Activated naive CD4-positive, alpha-beta T cell treated with anti-CD3 and anti-CD28 coated beads, Interleukin-2, amount 10 ng/mL, durations not matched to agents 7 days and 5 days (primary cell): ENCODE results near the gene CLEC16A.
"Not testable (repeated sequence)": the region's sequence is repeated elsewhere in the genome, so short reads cannot be mapped to it uniquely, and the experiment has no call there.

Experiments used
- CTCF ChIA-PET: fragments of 350-600 bp; sonication (Branson Sonifier 250); formaldehyde crosslinking; loops from one replicate; lab custom pipeline; 2021; ENCODE audit warnings: antibody characterized with exemption; lab: Charles Lee
- DNase-seq: peaks from one replicate; pipeline ENCODE4 v3.0.0-alpha.2; 2020
- H3K27ac Mint-ChIP-seq: one replicate; pipeline ENCODE4 v1.8.0; 2021; ENCODE audit warnings: mild to moderate bottlenecking, moderate library complexity, mixed read lengths
- H3K27me3 Mint-ChIP-seq: one replicate; pipeline ENCODE4 v1.8.0; 2021; ENCODE audit warnings: mild to moderate bottlenecking, mixed read lengths
- H3K36me3 Mint-ChIP-seq: one replicate; pipeline ENCODE4 v1.8.0; 2021; ENCODE audit warnings: mixed read lengths
- H3K4me1 Mint-ChIP-seq: one replicate; pipeline ENCODE4 v1.8.0; 2021; ENCODE audit warnings: mixed read lengths
- H3K4me3 Mint-ChIP-seq: one replicate; pipeline ENCODE4 v1.8.0; 2021; ENCODE audit warnings: mild to moderate bottlenecking, moderate library complexity, mixed read lengths
- H3K9me3 Mint-ChIP-seq: one replicate; pipeline ENCODE4 v1.8.0; 2021; ENCODE audit warnings: mixed read lengths

Gene CLEC16A

DNA sequence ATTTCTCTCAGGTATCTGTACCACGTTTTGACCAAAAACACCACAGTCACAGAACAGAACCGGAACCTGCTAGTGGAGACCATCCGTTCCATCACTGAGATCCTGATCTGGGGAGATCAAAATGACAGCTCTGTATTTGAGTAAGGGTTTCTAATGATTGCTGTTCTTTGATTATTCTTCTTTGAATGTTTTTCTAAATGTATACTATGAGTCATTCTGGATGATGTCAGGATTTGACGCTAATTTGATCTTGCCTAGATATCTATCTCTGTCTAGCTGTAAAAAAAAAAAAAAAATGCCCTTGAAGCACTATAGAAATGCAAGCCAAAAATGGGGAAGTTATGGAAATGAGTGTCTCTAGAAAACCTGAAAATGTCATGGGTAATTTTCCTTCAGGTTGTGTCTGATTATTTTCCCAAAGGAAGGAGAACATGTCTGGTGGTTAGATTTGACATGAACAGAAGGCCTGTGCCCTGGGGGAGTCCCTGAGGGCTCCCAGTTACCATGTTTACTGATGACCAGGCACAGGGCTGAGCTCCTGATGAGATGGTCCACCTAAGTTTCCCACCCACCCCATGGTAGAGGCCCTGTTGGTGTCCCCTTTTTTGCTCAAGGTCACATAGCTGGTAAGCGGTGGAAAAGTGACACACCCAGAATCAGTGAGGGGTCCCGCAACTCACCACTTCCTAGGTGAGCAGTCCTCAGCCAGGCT, 13.6 kb downstream of the CLEC16A start:
- peaks cover 2% of the 10 kb centered on the region for H3K9me3 Mint-ChIP-seq
- DNase-seq: no peak
- no peak overlapping the region for H3K4me3 Mint-ChIP-seq
- peak overlapping the region; percentile 70 for H3K27ac Mint-ChIP-seq
- H3K4me1 Mint-ChIP-seq: peaks cover 61% of the 10 kb centered on the region
- no peaks in the 10 kb centered on the region for H3K27me3 Mint-ChIP-seq
- H3K36me3 Mint-ChIP-seq: peaks cover 35% of the 10 kb centered on the region
- CTCF ChIA-PET: interaction anchor here (1.0 to 2.0 kb wide), 9 partner anchors 10 to 443 kb away, joined by 3 to 4 read pairs (median 3); partner anchors contain the start of gene SOCS1

DNA sequence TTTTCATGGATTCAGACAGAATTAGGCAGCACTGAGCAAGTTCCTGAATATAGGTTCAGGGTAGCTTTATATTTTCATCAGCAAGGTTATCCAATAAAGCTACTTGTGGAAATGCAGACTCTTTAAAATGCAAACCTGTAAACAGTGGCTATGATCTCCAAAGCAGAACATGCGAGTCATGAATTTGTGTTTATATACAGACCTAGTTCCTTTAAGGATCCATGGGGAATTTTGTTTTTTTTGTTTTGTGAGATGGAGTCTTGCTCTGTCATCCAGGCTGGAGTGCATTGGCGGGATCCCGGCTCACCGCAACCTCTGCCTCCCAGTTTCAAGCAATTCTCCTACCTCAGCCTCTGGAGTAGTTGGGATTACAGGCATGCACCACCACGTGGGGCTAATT, 14.8 kb downstream of the CLEC16A start:
- Mint-ChIP-seq H3K4me3 (no peak overlapping the region), H3K27ac (no peak overlapping the region), H3K9me3 (peaks cover 6% of the 10 kb centered on the region), H3K27me3 (no peaks in the 10 kb centered on the region), H3K36me3 (peaks cover 45% of the 10 kb centered on the region), H3K4me1 (peaks cover 67% of the 10 kb centered on the region)
- DNase-seq: no peak
- CTCF ChIA-PET: interaction anchor here (0.6 to 1.6 kb wide), 5 partner anchors 8 to 447 kb away, joined by 3 to 4 read pairs (median 3); partner anchors contain the start of gene SOCS1

DNA sequence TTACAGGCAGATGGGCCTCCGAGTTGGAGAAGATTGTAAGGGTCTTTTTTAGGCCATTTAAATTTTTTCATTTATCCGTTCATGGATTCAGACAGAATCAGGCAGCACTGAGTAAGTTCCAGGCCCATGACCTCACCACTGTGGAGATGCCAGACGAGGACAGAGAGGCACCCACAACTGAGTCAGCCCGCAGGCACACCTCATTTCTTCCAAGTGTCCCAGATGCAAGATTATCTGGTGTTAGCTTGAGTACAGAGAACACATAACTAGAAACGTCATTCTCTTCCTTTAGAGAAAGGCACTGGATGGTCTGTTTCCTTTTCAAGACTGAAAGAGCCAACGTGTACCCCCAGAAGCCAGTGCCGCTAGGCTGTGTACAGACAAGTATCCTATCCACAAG, 16.9 kb downstream of the CLEC16A start:
- no peak for DNase-seq
- Mint-ChIP-seq H3K4me1 (peaks cover 69% of the 10 kb centered on the region), H3K27me3 (no peaks in the 10 kb centered on the region), H3K9me3 (peaks cover 6% of the 10 kb centered on the region), H3K36me3 (peaks cover 58% of the 10 kb centered on the region), H3K27ac (no peak overlapping the region), H3K4me3 (no peak overlapping the region)
- CTCF ChIA-PET: interaction anchor here (1.8 to 4.5 kb wide), 2 partner anchors 7 to 446 kb away, joined by 5 to 37 read pairs; no protein-coding TSS in a partner anchor

DNA sequence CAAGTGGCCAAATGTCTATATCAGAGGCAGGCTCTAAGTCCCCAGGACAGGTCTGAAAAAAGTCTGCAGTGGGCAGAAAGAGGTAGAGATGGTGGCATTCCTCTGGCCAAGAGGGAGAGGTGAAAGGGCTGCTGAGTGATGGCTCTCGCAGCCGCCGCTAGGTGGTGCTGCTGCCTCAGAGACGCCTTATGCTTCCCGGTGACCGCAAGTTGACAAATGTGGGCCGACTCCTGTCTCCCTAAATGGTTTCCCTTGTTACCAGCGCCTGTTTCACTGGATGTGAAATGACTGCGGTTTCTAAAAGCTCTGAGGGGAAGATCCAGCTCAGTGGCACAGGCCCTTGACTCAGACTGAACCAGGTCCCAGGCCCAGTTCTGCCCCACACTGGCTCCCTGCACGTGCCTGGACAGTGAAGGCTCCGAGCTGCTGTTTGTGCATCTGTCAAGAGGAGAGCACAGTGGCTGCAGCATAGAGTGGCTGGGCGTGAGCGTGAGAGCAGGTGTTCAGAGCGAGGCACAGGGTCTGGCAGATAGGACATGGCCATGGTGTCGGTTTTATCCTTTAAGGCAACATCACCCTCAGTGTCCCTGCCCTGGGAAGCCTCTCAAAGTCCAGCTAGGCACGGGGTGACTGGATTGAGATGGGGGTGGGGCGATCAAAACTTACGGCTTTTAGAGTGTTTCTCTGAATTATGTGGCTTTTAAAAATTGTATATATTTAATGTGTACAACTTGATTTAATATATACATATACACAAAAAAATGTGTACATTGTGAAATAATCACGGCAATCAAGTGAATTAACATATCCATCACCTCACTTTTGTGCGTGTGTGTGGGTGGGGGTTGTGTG, 19.9 kb downstream of the CLEC16A start:
- Mint-ChIP-seq H3K27me3 (no peaks in the 10 kb centered on the region), H3K9me3 (peaks cover 6% of the 10 kb centered on the region), H3K27ac (peak overlapping the region; percentile 90), H3K4me1 (peaks cover 69% of the 10 kb centered on the region), H3K4me3 (peak overlapping the region; percentile 36), H3K36me3 (peaks cover 60% of the 10 kb centered on the region)
- peak; percentile 89 for DNase-seq
- CTCF ChIA-PET: interaction anchor here (0.6 to 4.5 kb wide), 40 partner anchors 8 to 841 kb away, joined by 3 to 68 read pairs (median 4); partner anchors contain the start of gene SOCS1

DNA sequence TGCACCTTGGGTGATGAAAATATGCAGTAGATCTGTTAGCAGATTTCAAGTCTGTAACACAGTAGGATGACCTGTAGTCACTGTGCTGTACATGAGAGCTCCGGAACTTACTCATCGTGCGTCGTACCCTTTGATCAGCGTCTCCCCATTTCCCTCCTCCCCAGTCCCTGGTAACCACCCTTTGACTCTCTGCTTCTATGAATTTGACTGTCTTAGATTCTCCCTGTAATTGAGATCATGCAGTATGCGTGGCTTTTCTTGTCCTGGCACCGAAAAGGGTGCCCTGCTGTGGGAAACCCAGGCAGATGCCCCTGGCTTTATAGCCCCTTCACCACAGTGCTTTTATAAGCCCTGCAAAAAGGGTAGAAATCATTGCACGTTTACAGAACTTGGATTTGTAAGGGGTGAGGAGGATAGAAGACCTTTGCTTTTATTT, 20.5 kb downstream of the CLEC16A start:
- Mint-ChIP-seq H3K4me1 (peaks cover 73% of the 10 kb centered on the region), H3K4me3 (no peak overlapping the region), H3K27me3 (no peaks in the 10 kb centered on the region), H3K27ac (peak overlapping the region; percentile 90), H3K9me3 (peaks cover 6% of the 10 kb centered on the region), H3K36me3 (peaks cover 59% of the 10 kb centered on the region)
- CTCF ChIA-PET: interaction anchor here (0.6 to 4.5 kb wide), 29 partner anchors 8 to 751 kb away, joined by 3 to 68 read pairs (median 6); partner anchors contain the start of gene SOCS1
- DNase-seq: peak; percentile 71

DNA sequence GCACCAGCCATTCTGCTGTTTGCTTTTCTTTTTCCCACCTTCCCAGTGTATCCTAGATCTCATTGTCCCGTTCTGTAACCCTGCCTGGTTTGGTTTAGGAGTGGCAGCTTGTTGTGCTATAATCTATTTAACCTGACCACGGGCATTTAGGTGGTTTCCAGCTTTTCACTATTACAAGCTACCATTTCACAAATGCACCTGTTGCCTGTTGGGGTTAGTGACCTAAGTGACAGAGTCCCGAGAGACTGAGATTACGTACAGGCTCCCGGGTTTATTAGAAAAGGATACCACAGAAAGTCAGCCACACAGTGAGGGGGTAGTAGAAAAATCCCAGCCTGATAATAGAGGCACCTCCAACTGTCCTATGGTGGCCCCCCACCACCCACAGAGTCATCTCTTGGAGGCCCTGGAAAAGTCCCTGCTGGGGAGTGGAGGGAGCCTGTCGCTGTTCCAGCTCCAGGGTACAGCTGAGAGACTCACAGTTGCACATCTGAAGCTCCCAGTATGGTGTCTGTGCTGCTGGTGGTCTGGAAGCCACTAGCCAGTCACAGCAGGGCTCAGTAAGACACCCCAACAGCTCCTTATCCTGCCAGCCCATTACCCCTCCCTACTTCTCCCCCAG, 21.2 kb downstream of the CLEC16A start:
- no peak overlapping the region for H3K4me3 Mint-ChIP-seq
- DNase-seq: no peak
- no peaks in the 10 kb centered on the region for H3K27me3 Mint-ChIP-seq
- peak overlapping the region; percentile 90 for H3K27ac Mint-ChIP-seq
- peaks cover 6% of the 10 kb centered on the region for H3K9me3 Mint-ChIP-seq
- H3K4me1 Mint-ChIP-seq: peaks cover 78% of the 10 kb centered on the region
- H3K36me3 Mint-ChIP-seq: peaks cover 61% of the 10 kb centered on the region
- CTCF ChIA-PET: interaction anchor here (0.8 to 4.5 kb wide), 18 partner anchors 11 to 750 kb away, joined by 3 to 68 read pairs (median 11); partner anchors contain the start of gene SOCS1

DNA sequence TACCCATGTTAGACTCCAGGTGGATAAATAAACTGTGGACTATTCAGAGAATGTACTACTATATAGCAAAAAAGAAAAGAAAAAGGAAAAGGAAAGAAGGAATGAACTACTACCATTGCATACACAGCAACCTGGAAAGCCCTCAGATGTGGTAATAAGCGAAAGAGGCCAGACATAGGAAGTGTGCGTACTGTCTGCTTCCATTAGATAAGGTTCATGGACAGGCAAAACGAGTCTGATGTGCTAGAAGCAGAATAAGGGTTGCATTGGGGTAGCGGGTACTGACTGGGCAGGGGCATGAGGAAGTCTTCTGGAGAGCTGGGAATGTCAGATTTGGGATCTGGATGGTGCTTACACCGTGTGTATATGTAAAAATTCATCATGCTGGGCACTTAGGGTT, 21.8 kb downstream of the CLEC16A start:
- CTCF ChIA-PET: interaction anchor here (0.5 to 4.2 kb wide), 5 partner anchors 29 to 405 kb away, joined by 3 to 57 read pairs (median 3); partner anchors contain the start of gene SOCS1
- peaks cover 80% of the 10 kb centered on the region for H3K4me1 Mint-ChIP-seq
- peak overlapping the region; percentile 90 for H3K27ac Mint-ChIP-seq
- H3K27me3 Mint-ChIP-seq: no peaks in the 10 kb centered on the region
- DNase-seq: no peak
- no peak overlapping the region for H3K4me3 Mint-ChIP-seq
- H3K36me3 Mint-ChIP-seq: peaks cover 61% of the 10 kb centered on the region
- H3K9me3 Mint-ChIP-seq: peaks cover 6% of the 10 kb centered on the region

DNA sequence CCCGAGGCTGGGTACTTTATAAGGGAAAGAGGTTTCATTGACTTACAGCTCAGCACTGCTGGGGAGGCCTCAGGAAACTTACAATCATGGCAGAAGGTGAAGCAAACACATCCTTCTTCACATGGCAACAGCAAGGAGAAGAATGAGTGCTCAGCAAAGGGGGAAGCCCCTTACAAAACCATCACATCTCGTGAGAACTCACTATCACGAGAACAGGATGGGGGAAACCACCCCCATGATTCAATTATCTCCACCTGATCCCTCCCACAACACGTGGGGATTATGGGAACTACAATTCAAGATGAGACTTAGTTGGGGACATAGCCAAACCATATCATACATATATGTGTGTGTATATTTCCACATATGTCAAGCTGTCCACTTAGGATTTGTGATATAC, 22.2 kb downstream of the CLEC16A start:
- not testable (repeated sequence) for H3K4me3 Mint-ChIP-seq, H3K27me3 Mint-ChIP-seq, DNase-seq, H3K9me3 Mint-ChIP-seq
- H3K36me3 Mint-ChIP-seq: peaks cover 62% of the 10 kb centered on the region
- H3K27ac Mint-ChIP-seq: peak overlapping the region; percentile 66
- H3K4me1 Mint-ChIP-seq: peaks cover 85% of the 10 kb centered on the region
- CTCF ChIA-PET: interaction anchor here (0.5 to 3.8 kb wide), 3 partner anchors 28 to 439 kb away, joined by 3 to 57 read pairs (median 3); partner anchors contain the start of gene SOCS1

DNA sequence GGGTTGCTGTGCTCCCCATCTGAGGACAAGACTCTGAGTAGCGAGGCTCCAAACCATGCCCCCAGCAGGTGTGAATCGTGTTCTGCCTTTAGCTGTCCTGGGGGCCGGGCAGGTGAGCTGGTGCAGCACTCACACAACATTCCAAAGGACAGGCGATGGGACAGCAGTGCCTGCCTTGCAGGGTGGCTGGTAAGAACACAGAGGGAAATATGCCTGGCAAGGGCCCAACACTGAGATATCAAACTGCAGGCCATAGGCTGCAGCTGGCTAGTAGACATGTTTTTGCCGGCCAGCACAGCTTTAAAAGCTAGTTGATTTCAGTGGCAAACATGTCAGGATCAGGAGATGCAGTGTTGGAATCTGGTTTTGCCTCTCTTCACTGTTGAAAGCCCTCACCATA, 23.6 kb downstream of the CLEC16A start:
- no peak overlapping the region for H3K4me3 Mint-ChIP-seq
- H3K9me3 Mint-ChIP-seq: peaks cover 3% of the 10 kb centered on the region
- H3K27ac Mint-ChIP-seq: no peak overlapping the region
- no peak for DNase-seq
- no peaks in the 10 kb centered on the region for H3K27me3 Mint-ChIP-seq
- peaks cover 89% of the 10 kb centered on the region for H3K4me1 Mint-ChIP-seq
- CTCF ChIA-PET: interaction anchor here (0.7 to 7.3 kb wide), 9 partner anchors 9 to 437 kb away, joined by 3 to 95 read pairs (median 4); partner anchors contain the start of gene SOCS1
- peaks cover 52% of the 10 kb centered on the region for H3K36me3 Mint-ChIP-seq

DNA sequence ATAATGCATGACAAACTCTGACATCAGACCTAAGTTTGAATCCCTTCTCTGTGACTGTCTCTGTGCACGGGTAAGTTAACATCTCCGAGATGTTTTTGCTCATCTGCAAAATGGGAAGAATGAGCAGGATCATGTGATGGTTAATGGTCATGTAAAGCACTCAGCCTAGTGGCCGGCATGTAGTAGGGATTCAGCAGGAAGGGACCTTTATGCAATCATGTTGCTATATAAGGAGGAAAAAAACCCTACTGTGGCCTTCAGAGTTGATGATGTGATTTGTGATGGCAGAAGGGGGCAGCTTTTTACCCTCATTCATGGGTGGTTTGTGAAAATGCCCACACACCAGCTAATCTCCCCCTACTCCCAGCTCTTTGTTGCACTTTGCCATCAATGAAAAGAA, 24.1 kb downstream of the CLEC16A start:
- peaks cover 53% of the 10 kb centered on the region for H3K36me3 Mint-ChIP-seq
- no peaks in the 10 kb centered on the region for H3K9me3 Mint-ChIP-seq
- H3K4me1 Mint-ChIP-seq: peaks cover 89% of the 10 kb centered on the region
- H3K27me3 Mint-ChIP-seq: no peaks in the 10 kb centered on the region
- H3K27ac Mint-ChIP-seq: no peak overlapping the region
- CTCF ChIA-PET: interaction anchor here (0.7 to 7.3 kb wide), 8 partner anchors 15 to 437 kb away, joined by 3 to 95 read pairs (median 4); partner anchors contain the start of gene SOCS1
- no peak for DNase-seq
- H3K4me3 Mint-ChIP-seq: no peak overlapping the region

DNA sequence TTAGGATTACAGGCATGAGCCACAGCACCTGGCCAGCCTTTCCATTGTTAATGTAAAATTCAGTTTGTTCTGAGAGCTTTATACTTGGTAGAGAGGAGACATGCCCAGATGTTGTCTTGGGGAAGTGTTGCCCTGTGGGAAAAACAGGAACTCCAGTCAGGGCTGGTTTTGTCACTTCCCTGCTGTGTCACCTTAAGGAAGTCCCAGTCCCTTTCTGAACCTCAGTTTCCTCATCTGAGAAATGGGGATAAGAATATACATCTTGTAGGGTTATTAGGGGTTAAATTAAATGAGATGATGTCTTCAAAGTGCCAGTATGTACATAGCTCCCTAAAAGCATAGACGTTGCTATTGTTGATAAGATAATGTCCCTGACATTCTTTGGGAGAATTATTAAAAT, 25.3 kb downstream of the CLEC16A start:
- peaks cover 48% of the 10 kb centered on the region for H3K36me3 Mint-ChIP-seq
- no peak overlapping the region for H3K27ac Mint-ChIP-seq
- H3K27me3 Mint-ChIP-seq: no peaks in the 10 kb centered on the region
- no peak overlapping the region for H3K4me3 Mint-ChIP-seq
- H3K4me1 Mint-ChIP-seq: peaks cover 86% of the 10 kb centered on the region
- DNase-seq: no peak
- CTCF ChIA-PET: interaction anchor here (2.2 to 7.3 kb wide), 3 partner anchors 14 to 402 kb away, joined by 10 to 95 read pairs (median 21); partner anchors contain the start of gene SOCS1
- no peaks in the 10 kb centered on the region for H3K9me3 Mint-ChIP-seq

DNA sequence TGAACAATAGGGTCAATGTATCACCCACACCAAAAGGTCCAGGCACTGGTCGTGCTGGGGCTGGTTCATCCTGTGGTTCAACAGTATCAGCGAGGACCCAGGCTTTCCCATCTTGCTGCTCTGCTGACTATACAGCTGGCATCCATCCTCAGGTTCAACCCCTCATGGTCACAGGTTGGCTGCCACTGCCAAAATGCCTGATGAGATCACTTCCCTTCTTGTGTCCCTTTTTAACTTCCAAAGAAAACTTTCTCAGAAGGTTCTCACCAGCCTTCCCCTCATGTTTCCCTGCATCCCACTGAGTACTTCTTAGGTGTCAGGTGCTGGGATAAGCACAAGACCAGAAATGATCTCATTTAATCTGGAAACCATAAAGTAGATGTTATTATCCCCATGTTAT, 25.7 kb downstream of the CLEC16A start:
- Mint-ChIP-seq H3K36me3 (peaks cover 51% of the 10 kb centered on the region), H3K27ac (no peak overlapping the region), H3K27me3 (no peaks in the 10 kb centered on the region), H3K4me3 (no peak overlapping the region), H3K9me3 (no peaks in the 10 kb centered on the region), H3K4me1 (peaks cover 86% of the 10 kb centered on the region)
- no peak for DNase-seq
- CTCF ChIA-PET: interaction anchor here (1.3 to 7.3 kb wide), 4 partner anchors 14 to 402 kb away, joined by 3 to 95 read pairs (median 16); partner anchors contain the start of gene SOCS1

DNA sequence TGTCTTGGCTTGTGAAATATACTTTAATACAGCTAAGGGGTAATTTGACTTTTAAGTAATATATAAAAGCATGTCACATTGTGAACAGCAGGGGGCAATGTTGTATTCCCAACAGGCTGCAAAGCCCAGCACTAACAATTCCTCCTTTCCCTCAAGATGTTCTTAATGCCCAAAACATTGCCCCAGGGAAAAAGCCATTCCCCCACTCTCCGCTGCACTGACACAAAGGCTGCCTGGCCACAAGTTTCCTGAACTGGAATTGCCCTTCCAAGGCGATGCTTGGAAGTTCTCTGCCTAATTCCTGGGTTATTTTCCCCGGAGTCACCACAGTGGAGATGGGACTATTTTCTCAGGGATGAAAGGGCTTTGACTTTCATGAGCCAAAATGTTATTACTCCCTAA, 27.2 kb downstream of the CLEC16A start:
- Mint-ChIP-seq H3K4me3 (no peak overlapping the region), H3K27me3 (no peaks in the 10 kb centered on the region), H3K9me3 (no peaks in the 10 kb centered on the region), H3K4me1 (peaks cover 77% of the 10 kb centered on the region), H3K36me3 (peaks cover 42% of the 10 kb centered on the region), H3K27ac (peak overlapping the region; percentile 35)
- CTCF ChIA-PET: interaction anchor here (0.7 to 7.3 kb wide), 24 partner anchors 9 to 1097 kb away, joined by 3 to 95 read pairs (median 4); partner anchors contain the start of gene SOCS1
- peak; percentile 51 for DNase-seq
